GM19193 (cell line): Measurements from ENCODE around the gene SLC1A3.

Experiments used
- POLR2A ChIP-seq: IDR thresholded peaks from 4 replicates; pipeline ENCODE4 v1.6.1; 2011; ENCODE audit not compliant: insufficient read depth, insufficient read length; ENCODE audit errors: extremely low read depth

Gene SLC1A3

GRCh38 chr5:36658038-36658756 lies 51.8 kb downstream of the SLC1A3 start:
- no peak for TF ChIP-seq POLR2A

GRCh38 chr5:36659411-36659810 lies 53.0 kb downstream of the SLC1A3 start:
- TF ChIP-seq POLR2A = no peak

GRCh38 chr5:36660397-36661049 lies 54.1 kb downstream of the SLC1A3 start:
- TF ChIP-seq POLR2A = no peak

- no peak for TF ChIP-seq POLR2A
These were observed 55.2 kb downstream of the SLC1A3 start for GRCh38 chr5:36661456-36662220.

- TF ChIP-seq POLR2A = no peak
These were observed 56.0 kb downstream of the SLC1A3 start for GRCh38 chr5:36662291-36662851.

- TF ChIP-seq POLR2A = no peak
These were observed 58.4 kb downstream of the SLC1A3 start for GRCh38 chr5:36664766-36665165.

GRCh38 chr5:36665628-36666027 lies 59.2 kb downstream of the SLC1A3 start:
- no peak for TF ChIP-seq POLR2A

- TF ChIP-seq POLR2A = no peak
These were observed 59.9 kb downstream of the SLC1A3 start for GRCh38 chr5:36666274-36666673.

GRCh38 chr5:36666986-36667385 lies 60.6 kb downstream of the SLC1A3 start:
- TF ChIP-seq POLR2A = no peak

GRCh38 chr5:36667824-36668223 lies 61.4 kb downstream of the SLC1A3 start:
- no peak for TF ChIP-seq POLR2A

- TF ChIP-seq POLR2A = no peak
These were observed 62.7 kb downstream of the SLC1A3 start for GRCh38 chr5:36669015-36669651.

- TF ChIP-seq POLR2A = no peak
These were observed 64.1 kb downstream of the SLC1A3 start for GRCh38 chr5:36670548-36670947.

GRCh38 chr5:36675282-36675681 lies 68.9 kb downstream of the SLC1A3 start:
- TF ChIP-seq POLR2A = no peak

- no peak for TF ChIP-seq POLR2A
These were observed 73.0 kb downstream of the SLC1A3 start for GRCh38 chr5:36679221-36679989.

- TF ChIP-seq POLR2A = no peak
These were observed 73.7 kb downstream of the SLC1A3 start for GRCh38 chr5:36680066-36680465.

GRCh38 chr5:36681711-36682110 lies 75.3 kb downstream of the SLC1A3 start:
- no peak for TF ChIP-seq POLR2A
